Mesendoderm (in vitro differentiated cells): Measurements from ENCODE around the gene PHYKPL.
A peak's percentile ranks its signal among the peaks of the same experiment; 100 is the strongest.

Experiments
- DNase-seq: peaks from one replicate; pipeline ENCODE4 v3.0.0; 2013
- H2AK5ac ChIP-seq: 2 replicates; pipeline ENCODE4 v1.6.1; 2013; ENCODE audit warnings: low read length, inconsistent platforms
- H2BK120ac ChIP-seq: 2 replicates; pipeline ENCODE4 v1.6.1; 2013; ENCODE audit warnings: low read depth, mild to moderate bottlenecking, low read length, moderate library complexity, mixed read lengths
- H2BK15ac ChIP-seq: replicated peaks from 2 replicates; pipeline ENCODE4 v1.6.1; 2013; ENCODE audit warnings: low read depth, mild to moderate bottlenecking, moderate library complexity
- H2BK5ac ChIP-seq: 2 replicates; pipeline ENCODE4 v1.6.1; 2013; ENCODE audit warnings: low read length, inconsistent platforms
- H3K18ac ChIP-seq: 2 replicates; pipeline ENCODE4 v1.6.1; 2013; ENCODE audit warnings: mild to moderate bottlenecking, low read length, mixed read lengths
- H3K23ac ChIP-seq: one replicate; pipeline ENCODE4 v1.6.1; 2013; ENCODE audit warnings: low read length
- H3K27ac ChIP-seq: 2 replicates; pipeline ENCODE4 v1.5.1; 2013; ENCODE audit warnings: low read depth, mild to moderate bottlenecking, inconsistent platforms, low read length, moderate library complexity
- H3K27me3 ChIP-seq: 2 replicates; pipeline ENCODE4 v1.6.1; 2013; ENCODE audit warnings: low read length, control low read depth, mild to moderate bottlenecking, inconsistent platforms; ENCODE audit not compliant: insufficient read depth, poor library complexity
- H3K36me3 ChIP-seq: 2 replicates; pipeline ENCODE4 v1.6.1; 2013; ENCODE audit warnings: low read length, inconsistent platforms; ENCODE audit not compliant: control insufficient read depth, insufficient read depth
- H3K4ac ChIP-seq: one replicate; pipeline ENCODE4 v1.6.1; 2013; ENCODE audit warnings: low read depth, mild to moderate bottlenecking, low read length, moderate library complexity
- H3K4me1 ChIP-seq: 2 replicates; pipeline ENCODE4 v1.6.1; 2013; ENCODE audit warnings: low read depth, low read length, inconsistent platforms; ENCODE audit not compliant: control insufficient read depth
- H3K4me2 ChIP-seq: 2 replicates; pipeline ENCODE4 v1.6.1; 2013; ENCODE audit warnings: low read length
- H3K4me3 ChIP-seq: 2 replicates; pipeline ENCODE4 v1.5.1; 2013; ENCODE audit warnings: mild to moderate bottlenecking, low read length
- H3K56ac ChIP-seq: one replicate; pipeline ENCODE4 v1.6.1; 2013; ENCODE audit warnings: low read length
- H3K79me1 ChIP-seq: 2 replicates; pipeline ENCODE4 v1.6.1; 2013; ENCODE audit warnings: low read length, inconsistent platforms
- H3K79me2 ChIP-seq: 2 replicates; pipeline ENCODE4 v1.6.1; 2013; ENCODE audit warnings: mild to moderate bottlenecking, low read length; ENCODE audit not compliant: control insufficient read depth, insufficient read depth
- H3K9ac ChIP-seq: 2 replicates; pipeline ENCODE4 v1.6.1; 2013; ENCODE audit warnings: low read length, inconsistent platforms
- H4K5ac ChIP-seq: one replicate; pipeline ENCODE4 v1.6.1; 2013; ENCODE audit warnings: low read length
- H4K8ac ChIP-seq: one replicate; pipeline ENCODE4 v1.6.1; 2013; ENCODE audit warnings: low read depth, mild to moderate bottlenecking, control low read depth, low read length, moderate library complexity
- WGBS: extraction: QIAGEN DNeasy Blood & Tissue Kit; methylation state at CpG from one replicate; pipeline ENCODE4 v1.1.7; 2013; ENCODE audit warnings: low lambda C conversion rate, missing lambda C conversion rate; ENCODE audit not compliant: insufficient coverage; ENCODE audit errors: extremely low coverage; 5-methylcytosine and 5-hydroxymethylcytosine counted together

Gene PHYKPL

DNA sequence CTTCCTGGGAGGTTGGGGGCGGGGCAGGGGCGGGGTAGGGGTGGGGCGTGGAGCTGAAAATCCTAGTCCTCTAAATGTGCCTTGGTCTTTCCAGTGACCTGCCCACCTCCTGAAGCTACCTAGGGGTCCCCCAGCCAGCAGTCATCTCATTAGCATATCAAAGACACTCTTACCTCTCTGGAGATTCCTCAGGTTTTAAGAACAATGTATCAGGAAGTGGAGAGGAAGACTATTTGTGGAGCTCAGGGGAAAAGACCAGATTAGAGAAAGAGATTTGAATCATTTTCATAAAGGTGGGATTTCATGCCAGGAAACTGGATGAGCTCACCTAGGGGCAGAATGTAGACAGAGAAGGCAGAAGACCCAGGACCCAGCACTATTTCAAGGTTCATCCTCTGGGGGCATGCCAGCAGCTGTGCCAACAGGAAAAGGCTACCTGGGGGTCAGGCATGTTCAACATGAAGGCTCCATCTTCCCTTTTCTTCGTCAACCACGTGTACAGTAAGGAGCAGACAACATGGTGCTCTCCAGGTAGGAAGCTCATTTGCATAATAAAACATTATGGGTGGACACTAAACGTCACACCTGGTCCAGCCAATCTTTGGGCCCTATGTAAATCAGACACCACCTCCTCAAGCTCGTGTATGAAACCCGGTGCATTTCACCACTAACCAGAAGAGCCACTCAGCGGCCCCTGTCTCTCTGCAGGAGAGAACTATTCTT is 52.3 kb downstream of the PHYKPL start:
- no CpG with 5 or more reads among the region's 9 CpGs for WGBS
- H3K36me3 ChIP-seq = no peaks in the 10 kb centered on the region
- H4K5ac ChIP-seq = no peak overlapping the region

DNA sequence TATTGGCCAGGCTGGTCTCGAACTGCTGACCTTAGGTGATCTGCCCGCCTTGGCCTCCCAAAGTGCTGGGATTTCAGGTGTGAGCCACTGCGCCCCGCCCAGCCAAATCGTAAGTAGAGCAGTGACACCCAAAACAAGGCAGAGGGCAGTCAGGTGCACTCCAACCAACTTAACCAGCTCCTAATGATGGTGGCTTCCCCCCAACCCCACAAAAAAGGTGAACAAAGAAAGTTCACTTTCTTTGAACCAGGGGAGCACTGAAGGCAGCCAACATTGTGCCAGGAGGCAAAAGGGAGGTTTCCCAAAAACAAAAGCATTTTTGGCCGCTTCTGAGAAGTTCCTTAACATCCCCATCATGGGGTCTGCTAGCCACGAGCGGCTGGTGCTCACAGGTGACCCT is 55.0 kb downstream of the PHYKPL start:
- Histone ChIP-seq H2BK120ac (no peak overlapping the region), H3K18ac (no peak overlapping the region), H3K56ac (peak overlapping the region; percentile 34), H3K4me3 (no peak overlapping the region), H3K27me3 (no peaks in the 10 kb centered on the region), H2BK15ac (no peak overlapping the region), H3K36me3 (no peaks in the 10 kb centered on the region), H3K79me1 (no peaks in the 10 kb centered on the region), H3K4me2 (no peak overlapping the region), H2AK5ac (no peak overlapping the region), H2BK5ac (no peak overlapping the region), H4K5ac (no peak overlapping the region), H3K9ac (no peak overlapping the region), H3K4ac (no peak overlapping the region), H3K27ac (no peak overlapping the region), H4K8ac (no peak overlapping the region), H3K79me2 (no peaks in the 10 kb centered on the region), H3K23ac (no peak overlapping the region), H3K4me1 (peaks cover 10% of the 10 kb centered on the region)
- WGBS = no CpG with 5 or more reads among the region's 8 CpGs
- no peak for DNase-seq

More for the DNA sequence above, 52.3 kb downstream of the PHYKPL start:
- Histone ChIP-seq H3K4ac (no peak overlapping the region), H3K9ac (no peak overlapping the region), H3K18ac (peak overlapping the region; percentile 62), H3K79me2 (no peaks in the 10 kb centered on the region), H3K27me3 (no peaks in the 10 kb centered on the region), H3K4me1 (peaks cover 10% of the 10 kb centered on the region), H2AK5ac (no peak overlapping the region), H2BK120ac (no peak overlapping the region), H3K27ac (peak overlapping the region; percentile 82), H3K56ac (peak overlapping the region; percentile 78), H4K8ac (no peak overlapping the region), H2BK15ac (no peak overlapping the region), H3K4me2 (peak overlapping the region; percentile 13), H3K23ac (no peak overlapping the region), H3K4me3 (no peak overlapping the region), H2BK5ac (peak overlapping the region; percentile 80), H3K79me1 (no peaks in the 10 kb centered on the region)
- peak; percentile 95 for DNase-seq

- H3K56ac ChIP-seq = no peak overlapping the region
- H3K27ac ChIP-seq = no peak overlapping the region
- H3K4me3 ChIP-seq = no peak overlapping the region
- no peak overlapping the region for H3K9ac ChIP-seq
- H2BK15ac ChIP-seq = no peak overlapping the region
- H3K79me2 ChIP-seq = no peaks in the 10 kb centered on the region
- H2BK5ac ChIP-seq = no peak overlapping the region
- DNase-seq = no peak
- H3K23ac ChIP-seq = no peak overlapping the region
- H3K4me1 ChIP-seq = peaks cover 4% of the 10 kb centered on the region
- H3K79me1 ChIP-seq = no peaks in the 10 kb centered on the region
- no peaks in the 10 kb centered on the region for H3K27me3 ChIP-seq
- H4K5ac ChIP-seq = no peak overlapping the region
- H3K4me2 ChIP-seq = no peak overlapping the region
- no peak overlapping the region for H2BK120ac ChIP-seq
- H3K4ac ChIP-seq = no peak overlapping the region
- no peaks in the 10 kb centered on the region for H3K36me3 ChIP-seq
- no peak overlapping the region for H2AK5ac ChIP-seq
- H3K18ac ChIP-seq = no peak overlapping the region
- WGBS = no CpG with 5 or more reads among the region's 6 CpGs
- no peak overlapping the region for H4K8ac ChIP-seq
Measured at GRCh38 chr5:178176791-178177190, 55.8 kb downstream of the PHYKPL start.

DNA sequence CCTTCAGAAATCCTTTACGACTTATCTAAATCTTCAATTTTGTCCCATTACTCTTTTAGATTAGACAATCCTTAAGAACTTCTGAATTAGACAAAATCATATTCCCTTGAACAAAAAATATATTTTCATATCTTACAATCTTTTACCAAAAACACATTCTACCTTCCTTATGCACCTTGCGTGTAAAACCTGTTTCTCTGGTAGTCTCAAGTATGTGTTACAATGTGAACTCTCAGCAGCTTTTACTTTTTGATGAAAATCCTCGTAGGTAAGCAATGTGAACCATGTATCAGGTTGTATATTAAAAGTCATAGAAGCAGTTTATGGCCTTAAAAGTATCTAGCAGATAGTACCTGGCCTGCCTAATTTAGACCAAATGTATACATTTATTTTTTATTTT is 58.1 kb downstream of the PHYKPL start:
- H4K5ac ChIP-seq = no peak overlapping the region
- 100% methylated on average over 2 of the region's 3 CpGs for WGBS
- no peak overlapping the region for H3K27ac ChIP-seq

DNA sequence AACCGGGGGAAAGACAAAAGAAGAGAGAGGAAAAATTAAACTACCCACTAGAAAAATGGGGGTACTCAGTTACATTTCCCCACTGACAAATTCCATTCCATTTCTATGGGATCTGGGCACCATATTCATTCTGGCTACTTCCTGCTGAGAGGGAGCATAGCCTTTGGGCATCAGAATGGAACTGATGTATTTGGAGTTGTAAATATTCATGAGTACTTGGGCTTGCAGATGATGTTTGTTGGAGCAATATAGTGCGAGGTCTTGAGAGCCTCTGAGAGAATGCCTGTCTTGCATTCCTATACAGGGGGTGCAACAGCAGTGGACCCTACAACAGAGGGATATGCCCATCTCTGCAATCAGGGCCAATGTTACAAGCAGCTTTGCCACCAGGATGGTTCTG is 62.1 kb downstream of the PHYKPL start:
- Histone ChIP-seq H2AK5ac (no peak overlapping the region), H2BK5ac (no peak overlapping the region), H3K4me3 (no peak overlapping the region), H3K9ac (no peak overlapping the region), H3K36me3 (no peaks in the 10 kb centered on the region), H3K79me1 (no peaks in the 10 kb centered on the region), H3K4me2 (no peak overlapping the region), H3K4ac (no peak overlapping the region), H3K56ac (no peak overlapping the region), H3K4me1 (no peaks in the 10 kb centered on the region), H2BK15ac (no peak overlapping the region), H3K79me2 (no peaks in the 10 kb centered on the region), H4K5ac (no peak overlapping the region), H3K27ac (no peak overlapping the region), H2BK120ac (no peak overlapping the region), H3K27me3 (no peaks in the 10 kb centered on the region), H3K18ac (no peak overlapping the region), H4K8ac (no peak overlapping the region), H3K23ac (no peak overlapping the region)
- WGBS = no CpG with 5 or more reads among the region's 2 CpGs
- no peak for DNase-seq

More for the DNA sequence above, 58.1 kb downstream of the PHYKPL start:
- no peak overlapping the region for H3K4me3 ChIP-seq
- H3K23ac ChIP-seq = no peak overlapping the region
- H3K36me3 ChIP-seq = no peaks in the 10 kb centered on the region
- no peak overlapping the region for H3K4ac ChIP-seq
- H3K27me3 ChIP-seq = no peaks in the 10 kb centered on the region
- no peaks in the 10 kb centered on the region for H3K79me2 ChIP-seq
- H3K18ac ChIP-seq = no peak overlapping the region
- no peak for DNase-seq
- no peak overlapping the region for H2BK5ac ChIP-seq
- H2BK120ac ChIP-seq = no peak overlapping the region
- H4K8ac ChIP-seq = no peak overlapping the region
- no peaks in the 10 kb centered on the region for H3K79me1 ChIP-seq
- no peak overlapping the region for H3K9ac ChIP-seq
- H2AK5ac ChIP-seq = no peak overlapping the region
- no peak overlapping the region for H2BK15ac ChIP-seq
- H3K4me2 ChIP-seq = no peak overlapping the region
- peaks cover under 1% of the 10 kb centered on the region for H3K4me1 ChIP-seq
- no peak overlapping the region for H3K56ac ChIP-seq

- no CpG with 5 or more reads among the region's 38 CpGs for WGBS
- no peak for DNase-seq
Measured at GRCh38 chr5:178165581-178165980, 67.0 kb downstream of the PHYKPL start.

More at GRCh38 chr5:178165581-178165980, 67.0 kb downstream of the PHYKPL start:
- Histone ChIP-seq H2AK5ac (no peak overlapping the region), H3K79me1 (no peaks in the 10 kb centered on the region), H3K27me3 (no peaks in the 10 kb centered on the region), H3K4me1 (no peaks in the 10 kb centered on the region), H3K18ac (no peak overlapping the region), H3K4me3 (no peak overlapping the region), H3K4me2 (no peak overlapping the region), H2BK120ac (no peak overlapping the region), H4K5ac (no peak overlapping the region), H3K27ac (no peak overlapping the region), H3K36me3 (no peaks in the 10 kb centered on the region), H2BK15ac (no peak overlapping the region), H2BK5ac (no peak overlapping the region), H3K56ac (no peak overlapping the region), H3K79me2 (no peaks in the 10 kb centered on the region), H3K23ac (no peak overlapping the region), H3K4ac (no peak overlapping the region), H3K9ac (no peak overlapping the region), H4K8ac (no peak overlapping the region)
